PC-3 (cell line): ENCODE data around the gene TRABD2B.

Experiments
- CTCF ChIP-seq: fragments of 300-600 bp; sonication (generic); conservative IDR thresholded peaks from 2 replicates; pipeline ENCODE4 v1.5.1; 2017; ENCODE audit warnings: antibody characterized with exemption, low read depth, mild to moderate bottlenecking, low read length
- EZH2 ChIP-seq: fragments of 300-600 bp; sonication (generic); IDR thresholded peaks from one replicate; pipeline ENCODE4 v1.6.1; 2017; ENCODE audit warnings: antibody characterized with exemption, mild to moderate bottlenecking, low read length; ENCODE audit not compliant: unreplicated experiment
- EZH2phosphoT487 ChIP-seq: fragments of 300-600 bp; sonication (generic); IDR thresholded peaks from 2 replicates; pipeline ENCODE4 v1.6.1; 2018; ENCODE audit warnings: mild to moderate bottlenecking, antibody characterized with exemption, low read length, borderline replicate concordance

- TF ChIP-seq CTCF (no peak), EZH2 (no peak), EZH2phosphoT487 (no peak)
These were observed 5.5 kb downstream of the TRABD2B start for GRCh38 chr1:47991673-47992072.
